Ishikawa (cell line): ENCODE results near the gene CAMSAP3.

ENCODE experiments used
- EGR1 ChIP-seq: IDR thresholded peaks from 2 replicates; pipeline ENCODE4 v1.6.1; 2012
- EP300 ChIP-seq: IDR thresholded peaks from 2 replicates; pipeline ENCODE4 v1.6.1; 2012; ENCODE audit warnings: borderline replicate concordance
- FOXM1 ChIP-seq: IDR thresholded peaks from 2 replicates; pipeline ENCODE4 v1.6.1; 2012; ENCODE audit warnings: low read depth, borderline replicate concordance
- NFIC ChIP-seq: IDR thresholded peaks from 2 replicates; pipeline ENCODE4 v1.6.1; 2012
- RAD21 ChIP-seq: IDR thresholded peaks from 2 replicates; pipeline ENCODE4 v1.6.1; 2012; ENCODE audit warnings: low read depth
- TAF1 ChIP-seq: IDR thresholded peaks from 2 replicates; pipeline ENCODE4 v1.6.1; 2012; ENCODE audit warnings: low read depth, mild to moderate bottlenecking
- TEAD4 ChIP-seq: IDR thresholded peaks from 2 replicates; pipeline ENCODE4 v1.6.1; 2012
- YY1 ChIP-seq: IDR thresholded peaks from 2 replicates; pipeline ENCODE4 v1.6.1; 2012; ENCODE audit warnings: low read depth
- TF ChIP-seq, protein P1 (sequence below): IDR thresholded peaks from 2 replicates; pipeline ENCODE4 v1.6.1; 2012
- TF ChIP-seq, protein P2 (sequence below): IDR thresholded peaks from 2 replicates; pipeline ENCODE4 v1.6.1; 2012; ENCODE audit warnings: low read depth, mild to moderate bottlenecking

DNA sequence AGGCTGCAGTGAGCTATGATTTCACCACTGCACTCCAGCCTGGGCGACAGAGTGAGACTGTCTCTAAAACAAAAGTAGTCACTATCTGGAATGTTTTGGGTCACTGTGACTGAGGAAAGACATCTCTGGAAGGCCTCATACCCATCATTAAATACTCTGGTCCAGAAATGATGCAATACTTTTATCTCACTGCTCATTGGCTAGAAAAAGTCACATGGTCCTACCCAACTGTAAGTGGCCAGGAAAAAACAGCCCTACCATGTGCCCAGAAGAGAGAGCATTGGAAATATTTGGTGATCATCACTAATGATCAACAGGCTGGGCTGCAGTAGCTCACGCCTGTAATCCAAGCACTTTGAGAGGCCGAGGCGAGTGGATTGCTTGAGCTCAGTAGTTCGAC lies 30.3 kb upstream of the CAMSAP3 start:
- TF ChIP-seq, protein P1, sequence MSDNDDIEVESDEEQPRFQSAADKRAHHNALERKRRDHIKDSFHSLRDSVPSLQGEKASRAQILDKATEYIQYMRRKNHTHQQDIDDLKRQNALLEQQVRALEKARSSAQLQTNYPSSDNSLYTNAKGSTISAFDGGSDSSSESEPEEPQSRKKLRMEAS: no peak
- no peak for TF ChIP-seq EGR1
- no peak for TF ChIP-seq EP300
- no peak for TF ChIP-seq YY1
- TF ChIP-seq TAF1: no peak
- TF ChIP-seq RAD21: no peak
- TF ChIP-seq FOXM1: no peak
- TF ChIP-seq, protein P2, sequence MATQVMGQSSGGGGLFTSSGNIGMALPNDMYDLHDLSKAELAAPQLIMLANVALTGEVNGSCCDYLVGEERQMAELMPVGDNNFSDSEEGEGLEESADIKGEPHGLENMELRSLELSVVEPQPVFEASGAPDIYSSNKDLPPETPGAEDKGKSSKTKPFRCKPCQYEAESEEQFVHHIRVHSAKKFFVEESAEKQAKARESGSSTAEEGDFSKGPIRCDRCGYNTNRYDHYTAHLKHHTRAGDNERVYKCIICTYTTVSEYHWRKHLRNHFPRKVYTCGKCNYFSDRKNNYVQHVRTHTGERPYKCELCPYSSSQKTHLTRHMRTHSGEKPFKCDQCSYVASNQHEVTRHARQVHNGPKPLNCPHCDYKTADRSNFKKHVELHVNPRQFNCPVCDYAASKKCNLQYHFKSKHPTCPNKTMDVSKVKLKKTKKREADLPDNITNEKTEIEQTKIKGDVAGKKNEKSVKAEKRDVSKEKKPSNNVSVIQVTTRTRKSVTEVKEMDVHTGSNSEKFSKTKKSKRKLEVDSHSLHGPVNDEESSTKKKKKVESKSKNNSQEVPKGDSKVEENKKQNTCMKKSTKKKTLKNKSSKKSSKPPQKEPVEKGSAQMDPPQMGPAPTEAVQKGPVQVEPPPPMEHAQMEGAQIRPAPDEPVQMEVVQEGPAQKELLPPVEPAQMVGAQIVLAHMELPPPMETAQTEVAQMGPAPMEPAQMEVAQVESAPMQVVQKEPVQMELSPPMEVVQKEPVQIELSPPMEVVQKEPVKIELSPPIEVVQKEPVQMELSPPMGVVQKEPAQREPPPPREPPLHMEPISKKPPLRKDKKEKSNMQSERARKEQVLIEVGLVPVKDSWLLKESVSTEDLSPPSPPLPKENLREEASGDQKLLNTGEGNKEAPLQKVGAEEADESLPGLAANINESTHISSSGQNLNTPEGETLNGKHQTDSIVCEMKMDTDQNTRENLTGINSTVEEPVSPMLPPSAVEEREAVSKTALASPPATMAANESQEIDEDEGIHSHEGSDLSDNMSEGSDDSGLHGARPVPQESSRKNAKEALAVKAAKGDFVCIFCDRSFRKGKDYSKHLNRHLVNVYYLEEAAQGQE: no peak
- no peak for TF ChIP-seq TEAD4
- no peak for TF ChIP-seq NFIC
